Measurements from ENCODE around the gene USH2A. TPM values are rescaled to one million over a fixed set of nuclear protein-coding genes. Genes with fewer than 3 reads are reported as not detected.

The USH2A gene
- total and polyA plus RNA-seq, 7 donors: under 0.01 to 0.32 (median 0.30) TPM; not detected in 4

GRCh38 chr1:216123446-216124191, 299.6 kb downstream of the USH2A start:
- WGBS, 3 donors: 0 to 91% (median 89%) methylated on average over 2 of the region's 2 CpGs
- no peaks in the 10 kb centered on the region for H3K36me3 ChIP-seq (ENCODE audit: insufficient read depth in 1 of 2, low read depth in 1 of 2)
- H3K4me1 ChIP-seq: no peaks in the 10 kb centered on the region
- H3K27ac ChIP-seq: no peak overlapping the region
- intact Hi-C loops (cut with DNase I): no loop called here
- H3K9me3 ChIP-seq: no peaks in the 10 kb centered on the region
- DNase-seq (no peak), ATAC-seq (no peak)
- no peak overlapping the region for H3K4me3 ChIP-seq
- TF ChIP-seq CTCF (IDR thresholded peaks at IDR 0.05): no peak
- H3K27me3 ChIP-seq (ENCODE audit: insufficient read depth in 3 of 3, low read length in 2 of 3): no peaks in the 10 kb centered on the region

GRCh38 chr1:216119600-216119999, 303.6 kb downstream of the USH2A start:
- no peak overlapping the region for H3K4me3 ChIP-seq
- ATAC-seq: no peak
- no peak overlapping the region for H3K27ac ChIP-seq
- H3K4me1 ChIP-seq: no peaks in the 10 kb centered on the region
- intact Hi-C loops (cut with DNase I): no loop called here
- H3K36me3 ChIP-seq (ENCODE audit: insufficient read depth in 1 of 2, low read depth in 1 of 2): no peaks in the 10 kb centered on the region
- WGBS, 3 donors: 62 to 67% (median 62%) methylated on average over 2 of the region's 2 CpGs
- H3K27me3 ChIP-seq (ENCODE audit: insufficient read depth in 3 of 3, low read length in 2 of 3): no peaks in the 10 kb centered on the region
- no peaks in the 10 kb centered on the region for H3K9me3 ChIP-seq
- no peak for TF ChIP-seq CTCF (IDR thresholded peaks at IDR 0.05)
- no peak for DNase-seq

GRCh38 chr1:216114180-216114579, 309.1 kb downstream of the USH2A start:
- Histone ChIP-seq H3K27me3 (ENCODE audit: insufficient read depth in 3 of 3, low read length in 2 of 3) (no peaks in the 10 kb centered on the region), H3K4me1 (no peaks in the 10 kb centered on the region), H3K36me3 (ENCODE audit: insufficient read depth in 1 of 2, low read depth in 1 of 2) (no peaks in the 10 kb centered on the region), H3K9me3 (no peaks in the 10 kb centered on the region), H3K27ac (no peak overlapping the region), H3K4me3 (no peak overlapping the region)
- intact Hi-C loops (cut with DNase I): no loop called here
- ATAC-seq: no peak
- no peak for TF ChIP-seq CTCF (IDR thresholded peaks at IDR 0.05)
- no peak for DNase-seq

- DNase-seq (no peak), ATAC-seq (no peak)
- no peaks in the 10 kb centered on the region for H3K9me3 ChIP-seq
- H3K27ac ChIP-seq: no peak overlapping the region
- WGBS, 3 donors: 85 to 88% (median 87%) methylated on average over 4 of the region's 4 CpGs
- no peaks in the 10 kb centered on the region for H3K4me1 ChIP-seq
- TF ChIP-seq CTCF (IDR thresholded peaks at IDR 0.05): no peak
- H3K27me3 ChIP-seq (ENCODE audit: insufficient read depth in 3 of 3, low read length in 2 of 3): no peaks in the 10 kb centered on the region
- H3K4me3 ChIP-seq: no peak overlapping the region
- intact Hi-C loops (cut with DNase I): no loop called here
- no peaks in the 10 kb centered on the region for H3K36me3 ChIP-seq (ENCODE audit: insufficient read depth in 1 of 2, low read depth in 1 of 2)
Observed at GRCh38 chr1:216113181-216113580, 310.1 kb downstream of the USH2A start.

- Histone ChIP-seq H3K4me1 (no peaks in the 10 kb centered on the region), H3K4me3 (no peak overlapping the region), H3K36me3 (ENCODE audit: insufficient read depth in 1 of 2, low read depth in 1 of 2) (no peaks in the 10 kb centered on the region), H3K27me3 (ENCODE audit: insufficient read depth in 3 of 3, low read length in 2 of 3) (no peaks in the 10 kb centered on the region), H3K27ac (no peak overlapping the region), H3K9me3 (no peaks in the 10 kb centered on the region)
- intact Hi-C loops (cut with DNase I): no loop called here
- DNase-seq: no peak
- ATAC-seq: no peak
- TF ChIP-seq CTCF (IDR thresholded peaks at IDR 0.05): no peak
- 62 to 70% (median 63%) methylated on average over 2 of the region's 2 CpGs for WGBS, 3 donors
Observed at GRCh38 chr1:216111842-216112241, 311.4 kb downstream of the USH2A start.
